ENCODE results near the gene GATAD2A.

The GATAD2A gene

DNA sequence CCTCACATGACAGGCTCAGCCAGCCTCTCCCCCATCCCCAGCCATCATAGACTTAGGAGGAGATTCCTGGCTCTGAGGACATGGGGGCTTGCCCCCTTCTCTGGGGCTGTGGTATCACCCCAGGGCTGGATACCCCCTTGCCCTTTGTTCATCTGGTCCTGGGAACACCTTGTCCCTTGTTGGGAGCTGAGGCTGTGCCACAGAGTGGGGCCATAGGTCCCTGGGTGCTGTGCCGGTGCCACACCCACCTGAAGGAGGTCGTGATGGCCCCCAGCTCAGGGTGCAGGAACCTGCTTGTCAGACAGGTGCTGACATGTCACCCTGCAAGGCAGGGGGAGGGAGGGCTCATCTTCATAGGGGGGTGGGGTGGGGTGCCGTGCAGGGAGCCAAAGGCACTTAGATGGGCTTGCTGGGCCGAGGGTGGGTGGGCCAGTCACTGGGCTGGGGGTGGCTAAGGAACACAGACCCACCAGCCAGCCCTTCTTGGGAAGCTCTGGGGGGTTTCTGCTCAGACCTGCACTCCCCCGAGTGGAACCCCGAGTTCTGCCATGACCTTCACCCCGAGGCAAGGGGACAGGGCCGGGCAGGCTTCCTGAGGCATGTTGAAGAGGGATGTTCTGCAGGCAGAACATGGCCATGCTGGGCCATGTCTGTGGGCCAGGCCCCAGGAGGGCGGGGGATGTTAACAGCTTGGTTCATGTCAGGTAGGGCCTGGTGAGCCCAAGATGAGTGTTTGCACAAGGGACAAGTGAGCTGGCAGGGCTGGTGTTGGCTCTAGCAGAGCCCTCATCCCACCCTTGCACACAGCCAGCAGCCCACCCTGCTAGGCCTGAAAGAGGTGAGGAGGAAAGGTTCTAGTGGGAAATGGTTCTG, 81.8 kb downstream of the GATAD2A start:
- in situ Hi-C loops (cut with MboI; ENCODE audit: low sequenced_read_pairs): loop anchor here (25.0 kb wide), 1 partner anchor 325 kb away; the partner anchor contains the start of gene MEF2B

DNA sequence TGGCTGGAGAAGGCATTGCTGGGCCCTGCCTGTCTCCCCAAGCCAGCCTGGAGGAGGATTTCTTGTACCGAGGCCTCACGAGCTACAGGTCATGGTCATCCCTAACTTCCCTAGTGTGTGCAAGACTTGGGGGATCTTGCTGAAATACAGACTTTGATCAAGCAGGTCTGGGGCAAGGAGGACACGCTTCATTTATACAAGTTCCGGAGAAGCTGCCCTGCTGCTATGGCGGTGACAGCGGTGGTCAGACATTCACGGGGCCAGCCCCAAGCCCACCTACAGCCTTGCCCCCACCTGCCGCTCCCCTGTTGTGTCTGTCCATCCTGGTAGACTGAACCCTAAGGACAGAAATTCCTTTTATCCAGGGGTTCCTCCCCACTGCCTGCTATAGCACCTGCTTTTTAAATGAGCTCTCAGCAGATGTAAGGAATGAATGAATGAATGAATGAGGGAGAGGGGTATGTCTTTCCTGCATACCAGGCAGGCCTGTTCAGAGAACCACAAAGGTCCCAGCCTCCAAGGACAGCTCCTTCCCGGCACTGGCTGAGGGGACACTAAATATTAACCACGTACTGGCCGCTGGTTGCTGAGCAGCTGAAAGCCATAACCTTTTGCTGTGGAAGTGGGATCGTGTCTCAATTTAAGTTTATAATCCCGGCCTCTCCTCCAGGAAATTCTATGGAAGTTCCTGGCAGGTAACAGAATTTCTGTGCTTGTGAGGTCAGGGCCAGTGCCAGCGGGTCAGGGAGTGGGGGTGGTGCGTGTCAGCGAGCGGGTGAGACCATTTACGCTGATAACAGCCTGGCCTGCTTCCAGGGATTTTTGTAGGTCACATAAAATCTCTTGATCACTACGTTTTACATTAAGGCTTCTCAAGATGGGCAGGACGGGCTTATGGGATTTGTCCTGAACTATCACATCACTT, 82.7 kb downstream of the GATAD2A start:
- in situ Hi-C loops (cut with MboI; ENCODE audit: low sequenced_read_pairs): loop anchor here (25.0 kb wide), 1 partner anchor 326 kb away; the partner anchor contains the start of gene MEF2B

DNA sequence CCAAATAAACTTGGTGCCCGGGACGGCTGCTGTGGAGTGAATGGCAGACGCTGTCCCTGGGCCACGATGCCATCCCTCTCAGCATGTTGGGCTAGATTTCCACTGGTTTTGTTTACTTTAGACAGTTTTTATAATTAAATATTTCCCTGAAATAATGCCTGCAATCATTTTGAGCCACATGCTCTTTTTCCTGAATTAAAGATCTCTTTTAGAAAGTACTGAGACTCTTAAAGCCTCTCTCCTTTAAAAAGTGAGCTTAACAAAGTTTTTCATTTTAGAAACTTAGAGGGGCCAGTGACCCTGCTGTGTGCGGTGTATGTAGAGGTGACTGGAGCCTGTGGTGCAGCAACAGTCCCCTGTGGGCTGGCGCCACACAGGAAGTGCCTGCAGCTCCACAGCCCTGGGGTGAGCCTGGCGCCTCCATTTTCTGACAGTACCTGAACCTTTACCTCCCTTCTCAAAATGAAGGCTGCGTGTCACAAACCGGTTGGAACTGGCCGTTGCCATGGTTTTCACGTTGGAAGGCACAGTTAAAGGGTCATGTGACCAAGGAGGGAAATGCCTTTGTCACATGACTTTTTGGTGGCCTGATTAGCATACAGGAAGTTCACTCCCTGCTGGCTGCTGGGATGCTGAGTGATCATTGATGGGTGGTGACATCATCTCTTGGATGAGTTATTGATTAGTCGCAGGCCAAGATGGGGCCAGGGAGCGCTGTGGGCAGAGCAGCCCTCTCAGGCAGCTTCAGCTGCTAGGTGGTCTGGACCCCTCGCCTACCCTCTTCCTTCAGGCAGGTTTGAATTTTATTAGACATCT, 83.6 kb downstream of the GATAD2A start:
- in situ Hi-C loops (cut with MboI; ENCODE audit: low sequenced_read_pairs): loop anchor here (25.0 kb wide), 1 partner anchor 327 kb away; the partner anchor contains the start of gene MEF2B

DNA sequence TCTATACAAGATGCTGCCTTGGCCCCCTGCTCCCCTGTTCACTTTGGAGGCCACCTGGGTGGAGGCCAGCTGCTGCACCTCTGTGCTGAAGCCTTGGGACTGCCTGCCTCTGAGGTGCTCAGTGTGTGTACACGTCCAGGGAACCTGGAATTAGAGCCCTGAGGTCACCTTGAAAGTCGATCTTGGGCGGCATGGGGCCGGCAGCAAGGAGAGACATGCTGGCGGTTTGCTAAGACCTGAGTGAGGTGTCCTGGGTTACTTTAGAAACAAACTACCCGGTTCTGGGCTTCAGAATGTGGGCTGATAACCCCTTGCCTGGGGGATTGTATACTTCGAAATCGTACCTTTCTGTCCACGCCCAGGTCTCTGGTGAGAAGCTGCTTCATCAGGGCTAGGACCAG, 84.3 kb downstream of the GATAD2A start:
- in situ Hi-C loops (cut with MboI; ENCODE audit: low sequenced_read_pairs): loop anchor here (5.0 to 25.0 kb wide), 2 partner anchors 123 to 328 kb away; partner anchors contain the start of gene MEF2B

DNA sequence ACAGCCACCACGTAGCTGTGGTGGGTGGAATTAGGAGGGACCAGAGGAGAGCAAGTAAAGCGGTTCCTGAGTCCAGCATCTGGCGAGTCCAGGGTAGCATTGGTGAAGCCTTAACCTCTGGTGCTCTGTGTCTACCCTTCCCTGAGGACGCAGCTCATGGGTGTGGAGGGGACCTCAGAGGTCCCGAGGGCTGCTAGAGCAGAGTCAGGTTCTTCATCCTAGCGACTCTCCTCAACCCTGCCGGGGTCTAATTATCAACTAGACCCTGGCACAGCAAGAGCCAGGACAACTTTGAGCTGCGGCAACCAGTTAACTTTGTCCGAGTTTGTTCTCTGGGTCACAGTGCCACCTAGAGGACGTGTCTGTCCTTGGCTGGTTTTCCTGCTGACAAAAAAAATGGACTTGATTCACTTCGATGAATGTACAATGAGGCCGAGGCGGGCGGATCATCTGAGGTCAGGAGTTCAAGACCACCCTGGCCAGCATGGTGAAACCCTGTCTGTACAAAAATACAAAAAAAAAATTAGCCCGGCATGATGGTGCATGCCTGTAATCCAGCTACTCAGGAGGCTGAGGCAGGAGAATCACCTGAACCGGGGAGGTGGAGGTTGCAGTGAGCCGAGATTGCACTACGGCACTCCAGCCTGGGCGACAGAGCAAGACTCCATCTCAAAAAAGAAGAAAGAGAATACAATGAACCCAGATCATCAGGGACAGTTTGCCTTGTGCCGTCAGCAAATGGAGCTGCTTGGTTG, 84.9 kb downstream of the GATAD2A start:
- in situ Hi-C loops (cut with MboI; ENCODE audit: low sequenced_read_pairs): loop anchor here (5.0 to 25.0 kb wide), 2 partner anchors 123 to 328 kb away; partner anchors contain the start of gene MEF2B

DNA sequence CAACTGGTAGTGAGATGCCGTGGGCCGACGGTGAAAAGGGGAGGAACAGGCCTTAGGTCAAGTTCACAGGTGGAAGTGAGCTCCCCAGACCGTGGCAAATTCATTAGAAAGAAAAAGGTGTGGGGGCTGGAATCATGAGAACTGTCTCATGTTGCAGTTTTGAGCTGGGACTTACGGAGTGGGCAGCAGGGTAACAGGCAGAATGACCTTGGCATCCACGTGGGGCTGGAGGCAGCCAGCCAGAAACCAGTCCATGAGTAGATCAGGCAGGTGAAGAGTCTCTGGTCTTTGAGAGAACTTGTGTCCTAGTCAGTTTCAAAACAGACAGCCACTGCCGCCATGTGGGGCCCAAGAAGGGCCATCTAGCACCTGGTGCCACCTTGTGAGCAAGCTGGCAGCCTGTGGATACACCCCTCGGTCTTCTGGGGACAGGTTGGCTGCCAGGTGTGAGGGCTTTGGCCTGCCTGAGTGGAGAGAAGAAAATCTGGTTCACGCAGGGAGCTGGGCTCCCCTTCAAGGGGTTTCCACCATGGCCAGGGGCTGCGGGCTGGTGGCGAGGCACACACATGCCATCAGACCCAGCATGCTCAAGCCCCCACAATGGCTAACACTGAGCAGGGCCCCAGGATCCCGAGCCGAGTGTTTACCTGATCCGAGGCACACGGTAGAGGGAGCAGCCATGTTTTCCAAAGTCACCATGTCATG, 86.0 kb downstream of the GATAD2A start:
- in situ Hi-C loops (cut with MboI; ENCODE audit: low sequenced_read_pairs): loop anchor here (5.0 to 25.0 kb wide), 2 partner anchors 124 to 329 kb away; partner anchors contain the start of gene MEF2B

DNA sequence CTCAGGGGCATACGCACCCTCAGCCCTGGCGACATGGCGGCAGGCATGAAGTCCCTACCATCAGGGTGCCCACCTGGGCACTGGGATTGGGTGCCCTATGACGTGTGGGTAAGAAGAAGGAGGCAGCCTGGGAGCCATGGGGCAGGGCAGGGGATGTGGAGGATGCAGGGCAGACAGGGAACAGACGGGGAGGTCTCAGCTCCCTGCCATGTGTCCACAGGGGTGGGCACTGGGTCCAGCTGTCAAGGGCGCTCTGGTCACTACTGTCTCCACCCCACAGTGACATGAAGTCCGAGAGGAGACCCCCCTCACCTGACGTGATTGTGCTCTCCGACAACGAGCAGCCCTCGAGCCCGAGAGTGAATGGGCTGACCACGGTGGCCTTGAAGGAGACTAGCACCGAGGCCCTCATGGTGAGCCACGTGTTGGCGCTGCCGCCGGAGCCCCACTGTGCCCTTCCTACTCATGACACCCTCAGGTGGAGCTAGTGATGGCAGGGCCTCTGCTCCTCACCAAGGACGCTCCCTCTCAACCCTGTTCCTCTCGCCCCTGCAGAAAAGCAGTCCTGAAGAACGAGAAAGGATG, 86.6 kb downstream of the GATAD2A start:
- in situ Hi-C loops (cut with MboI; ENCODE audit: low sequenced_read_pairs): loop anchor here (5.0 to 25.0 kb wide), 2 partner anchors 125 to 330 kb away; partner anchors contain the start of gene MEF2B

DNA sequence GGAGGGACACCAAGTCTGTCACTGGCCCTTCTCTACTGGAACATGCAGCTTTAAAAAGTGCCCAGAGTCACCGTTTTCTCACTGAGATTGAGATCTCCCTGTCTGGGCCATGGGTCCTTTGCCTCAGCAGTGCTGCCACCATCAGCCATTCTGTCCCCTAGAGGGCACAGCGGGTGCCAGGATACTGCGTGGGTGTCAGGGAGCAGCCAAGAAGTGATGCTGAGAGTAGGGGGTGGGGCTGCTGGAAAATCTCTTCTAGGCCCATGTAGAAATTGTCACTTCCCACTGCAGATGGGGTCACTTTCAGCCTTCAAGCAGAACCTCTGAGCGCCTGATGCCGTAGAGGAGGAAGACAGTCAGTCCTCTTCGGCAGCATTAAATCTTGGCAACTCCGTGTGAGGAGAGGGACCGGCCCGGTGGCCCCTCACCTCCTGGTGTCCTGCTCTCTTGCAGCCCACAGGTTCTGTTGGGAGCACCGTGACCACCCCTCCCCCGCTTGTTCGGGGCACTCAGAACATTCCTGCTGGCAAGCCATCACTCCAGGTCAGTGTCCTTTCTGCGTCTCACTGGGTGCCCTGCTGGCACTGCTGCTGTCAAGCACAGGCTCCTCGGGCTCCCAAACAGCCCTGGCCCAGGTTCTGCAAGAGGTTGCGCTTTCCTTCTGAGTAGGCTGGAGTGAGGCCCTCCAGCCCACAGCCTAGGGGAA, 88.5 kb downstream of the GATAD2A start:
- in situ Hi-C loops (cut with MboI; ENCODE audit: low sequenced_read_pairs): loop anchor here (5.0 to 25.0 kb wide), 2 partner anchors 127 to 332 kb away; partner anchors contain the start of gene MEF2B

DNA sequence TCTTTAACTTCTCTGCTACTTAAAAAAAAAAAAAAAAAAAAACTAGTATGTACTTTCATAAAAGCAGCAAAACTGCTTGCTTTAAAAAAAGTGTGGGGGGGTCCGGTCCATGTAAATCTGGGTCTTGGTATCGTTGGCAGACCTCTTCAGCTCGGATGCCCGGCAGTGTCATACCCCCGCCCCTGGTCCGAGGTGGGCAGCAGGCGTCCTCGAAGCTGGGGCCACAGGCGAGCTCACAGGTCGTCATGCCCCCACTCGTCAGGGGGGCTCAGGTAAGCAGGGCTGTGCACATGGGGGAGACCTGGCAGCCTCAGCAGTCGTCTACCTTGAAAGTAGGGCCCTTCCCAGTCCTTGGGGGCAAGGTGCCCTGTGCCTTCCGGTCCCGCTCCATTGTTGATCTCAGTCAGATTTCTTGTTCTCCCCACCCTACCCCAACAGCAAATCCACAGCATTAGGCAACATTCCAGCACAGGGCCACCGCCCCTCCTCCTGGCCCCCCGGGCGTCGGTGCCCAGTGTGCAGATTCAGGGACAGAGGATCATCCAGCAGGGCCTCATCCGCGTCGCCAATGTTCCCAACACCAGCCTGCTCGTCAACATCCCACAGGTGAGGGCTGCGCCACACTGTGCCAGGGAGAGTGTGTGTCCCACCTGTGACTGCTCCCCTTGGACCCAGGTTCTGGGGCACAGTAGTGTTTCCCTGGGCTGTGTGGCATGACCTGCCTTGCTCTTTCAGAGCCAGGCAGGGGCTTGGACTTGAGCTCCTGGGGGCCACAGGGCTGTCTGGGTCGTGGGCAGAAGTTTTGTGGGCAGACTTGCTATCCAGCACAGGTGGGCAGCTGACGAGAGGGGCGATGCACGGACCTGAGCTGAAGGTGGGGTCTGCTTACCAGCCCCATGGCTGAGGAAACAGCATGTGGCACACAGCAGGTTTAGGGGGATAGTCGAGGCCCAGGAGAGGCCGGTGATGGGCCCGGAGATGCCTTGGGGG, 90.4 kb downstream of the GATAD2A start:
- in situ Hi-C loops (cut with MboI; ENCODE audit: low sequenced_read_pairs): loop anchor here (25.0 kb wide), 1 partner anchor 334 kb away; the partner anchor contains the start of gene MEF2B

DNA sequence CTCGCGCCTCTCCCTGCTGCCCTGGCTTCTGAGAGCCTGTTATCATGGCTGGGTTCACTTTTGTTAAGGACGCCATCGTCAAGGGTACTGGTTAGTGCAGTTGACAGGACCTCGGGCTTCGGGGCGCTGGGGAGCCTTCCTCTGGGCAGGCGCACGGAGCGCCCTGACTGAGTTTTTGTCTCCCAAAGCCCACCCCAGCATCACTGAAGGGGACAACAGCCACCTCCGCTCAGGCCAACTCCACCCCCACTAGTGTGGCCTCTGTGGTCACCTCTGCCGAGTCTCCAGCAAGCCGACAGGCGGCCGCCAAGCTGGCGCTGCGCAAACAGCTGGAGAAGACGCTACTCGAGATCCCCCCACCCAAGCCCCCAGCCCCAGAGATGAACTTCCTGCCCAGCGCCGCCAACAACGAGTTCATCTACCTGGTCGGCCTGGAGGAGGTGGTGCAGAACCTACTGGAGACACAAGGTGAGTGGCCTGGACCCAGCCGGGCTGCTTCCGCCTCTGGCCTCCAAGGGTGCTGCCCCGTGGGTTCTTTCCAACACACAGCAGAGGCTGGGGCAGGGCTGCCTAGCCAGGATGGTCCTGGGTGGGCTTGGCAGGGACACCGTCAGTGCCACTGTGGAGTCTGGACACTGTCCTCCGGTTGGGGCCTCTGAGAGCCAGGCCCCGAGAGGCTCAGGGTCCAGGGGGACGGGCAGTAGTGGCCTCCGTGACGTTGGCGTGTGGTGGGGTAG, 92.9 kb downstream of the GATAD2A start:
- in situ Hi-C loops (cut with MboI; ENCODE audit: low sequenced_read_pairs): loop anchor here (25.0 kb wide), 1 partner anchor 336 kb away; the partner anchor contains the start of gene MEF2B

DNA sequence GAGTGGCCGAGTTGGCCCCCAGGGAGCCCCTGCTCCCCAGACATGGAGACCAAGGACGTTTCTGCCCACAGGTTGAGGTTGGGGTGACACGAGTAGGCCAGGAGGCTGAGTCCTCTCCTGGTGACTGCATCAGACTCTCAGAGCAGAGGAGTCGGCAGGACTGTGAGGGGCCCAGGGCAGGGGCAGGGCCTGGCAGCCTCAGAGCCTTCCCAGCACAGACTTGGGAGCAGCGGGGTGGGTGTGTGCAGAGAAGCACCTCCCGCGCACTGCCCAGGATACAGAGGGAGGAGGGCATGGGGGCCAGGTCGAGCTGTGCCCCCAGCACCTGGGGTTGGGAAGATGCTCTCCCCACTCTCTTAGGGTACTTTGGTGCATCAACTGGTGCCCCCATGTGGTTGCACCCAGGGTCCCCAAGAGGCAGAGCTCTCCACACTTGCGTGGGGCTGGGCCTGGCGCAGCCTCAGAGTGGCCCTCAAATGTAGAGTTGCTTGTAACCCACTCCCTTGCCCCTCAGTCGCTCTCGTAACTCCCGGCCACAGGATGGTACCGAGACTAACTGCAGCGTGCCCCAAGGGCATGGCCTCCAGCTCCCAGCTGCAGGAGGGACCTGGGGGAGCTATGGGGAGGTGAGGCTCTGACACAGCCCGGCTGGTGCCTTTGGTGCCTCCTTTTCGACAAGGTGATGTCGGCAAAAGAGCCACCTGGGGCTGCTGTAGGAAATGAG, 94.0 kb downstream of the GATAD2A start:
- in situ Hi-C loops (cut with MboI; ENCODE audit: low sequenced_read_pairs): loop anchor here (25.0 kb wide), 1 partner anchor 337 kb away; the partner anchor contains the start of gene MEF2B

DNA sequence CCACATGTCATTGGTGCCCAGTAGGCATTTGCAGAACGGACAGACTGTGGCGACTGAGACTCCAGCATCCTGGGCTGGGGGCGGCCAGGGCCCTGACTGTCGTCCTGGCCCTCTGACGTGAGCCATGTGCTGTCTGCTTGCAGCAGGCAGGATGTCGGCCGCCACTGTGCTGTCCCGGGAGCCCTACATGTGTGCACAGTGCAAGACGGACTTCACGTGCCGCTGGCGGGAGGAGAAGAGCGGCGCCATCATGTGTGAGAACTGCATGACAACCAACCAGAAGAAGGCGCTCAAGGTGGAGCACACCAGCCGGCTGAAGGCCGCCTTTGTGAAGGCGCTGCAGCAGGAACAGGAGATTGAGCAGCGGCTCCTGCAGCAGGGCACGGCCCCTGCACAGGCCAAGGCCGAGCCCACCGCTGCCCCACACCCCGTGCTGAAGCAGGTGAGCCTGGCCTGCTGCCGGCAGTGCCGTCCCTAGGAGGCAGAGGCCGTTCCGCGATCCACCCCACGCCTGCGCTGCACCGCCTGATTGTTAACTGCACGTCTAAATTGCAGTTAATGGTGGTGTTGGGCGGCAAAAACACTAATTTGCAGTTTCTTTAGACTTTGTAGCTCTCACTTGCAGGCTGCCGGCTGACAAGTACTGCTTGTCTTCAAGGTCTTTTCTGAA, 95.6 kb downstream of the GATAD2A start:
- in situ Hi-C loops (cut with MboI; ENCODE audit: low sequenced_read_pairs): no loop called here

DNA sequence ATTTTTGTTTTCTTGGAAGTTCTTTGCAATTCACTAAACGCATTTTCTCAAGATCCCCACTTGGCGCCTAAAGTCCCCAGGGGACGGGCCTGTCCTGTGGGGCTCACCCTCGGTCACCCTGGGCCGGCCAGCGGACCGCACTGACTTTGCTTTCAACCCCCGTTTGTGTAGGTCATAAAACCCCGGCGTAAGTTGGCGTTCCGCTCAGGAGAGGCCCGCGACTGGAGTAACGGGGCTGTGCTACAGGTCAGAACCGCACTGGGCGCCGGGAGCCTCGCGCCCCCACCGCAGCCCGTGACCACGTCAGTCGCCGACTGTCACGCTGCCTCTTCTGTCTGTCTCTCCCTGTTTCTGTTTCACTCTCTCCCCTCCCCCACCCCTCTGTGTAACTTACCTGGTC, 96.3 kb downstream of the GATAD2A start:
- in situ Hi-C loops (cut with MboI; ENCODE audit: low sequenced_read_pairs): no loop called here

DNA sequence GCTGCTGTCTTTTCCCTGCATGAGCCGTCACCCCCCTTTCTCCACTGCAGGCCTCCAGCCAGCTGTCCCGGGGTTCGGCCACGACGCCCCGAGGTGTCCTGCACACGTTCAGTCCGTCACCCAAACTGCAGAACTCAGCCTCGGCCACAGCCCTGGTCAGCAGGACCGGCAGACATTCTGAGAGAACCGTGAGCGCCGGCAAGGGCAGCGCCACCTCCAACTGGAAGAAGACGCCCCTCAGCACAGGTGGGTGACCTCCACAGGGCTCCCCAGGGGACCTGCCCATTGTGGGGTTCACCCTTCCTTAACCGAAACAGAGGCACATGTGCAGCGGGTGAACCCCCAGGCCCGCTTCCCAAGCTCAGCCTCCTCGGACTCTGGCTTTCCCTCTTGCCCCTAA, 96.8 kb downstream of the GATAD2A start:
- in situ Hi-C loops (cut with MboI; ENCODE audit: low sequenced_read_pairs): no loop called here

Data from HL-60/S4 (cell line).